Measurements from ENCODE around the gene GRAP2. TPM values are rescaled to one million over a fixed set of nuclear protein-coding genes. Genes with fewer than 3 reads are reported as not detected.

GRAP2 gene
- total and polyA plus RNA-seq, 9 of the 15 experiments (the other 6 are each of a cell fraction or from before 2014, with no cell fraction given), result 4.8 to 88.7 (median 60.4) TPM

- H2AFZ ChIP-seq (ENCODE audit: low read depth, low read length), result peak overlapping the region; percentile 4; the same call in 1 of the 2 replicates
- no peaks in the 10 kb centered on the region for H3K36me3 ChIP-seq (ENCODE audit: control insufficient read depth, insufficient read depth, low read length)
- DNase-seq (ENCODE audit: extremely low read depth in 1 of 4, low spot score in 3 of 4), result no peak
- peaks cover 2 to 9% of the 10 kb centered on the region in 2 experiments; a peak in 4 of 5 replicates for H3K4me1 ChIP-seq (replicated peaks in 1 of 2; ENCODE audit: control insufficient read depth in 2 of 2, insufficient read depth in 2 of 2, low read length in 2 of 2)
- H4K20me1 ChIP-seq (replicated peaks; ENCODE audit: control insufficient read depth, insufficient read depth, low read length), result no peaks in the 10 kb centered on the region
- H3K27me3 ChIP-seq (ENCODE audit: control insufficient read depth in 2 of 2, insufficient read depth in 2 of 2, low read length in 2 of 2), result no peaks in the 10 kb centered on the region
- TF ChIP-seq DEAF1 (CRISPR knock-in tag; IDR thresholded peaks at IDR 0.05), result no peak
- TF ChIP-seq ZBTB26 (CRISPR knock-in tag; IDR thresholded peaks at IDR 0.05), result no peak
- no peak for TF ChIP-seq KAT8 (IDR thresholded peaks at IDR 0.05; ENCODE audit: low read depth)
- TF ChIP-seq POLR2G (IDR thresholded peaks at IDR 0.05; ENCODE audit: low read depth, low read length), result no peak
- TF ChIP-seq HOXB6 (CRISPR knock-in tag; IDR thresholded peaks at IDR 0.05; ENCODE audit: borderline replicate concordance), result no peak
- TF ChIP-seq RFX1 (IDR thresholded peaks at IDR 0.05), result no peak
- no peak for TF ChIP-seq ZC3H8 (IDR thresholded peaks at IDR 0.05)
- no peak for TF ChIP-seq ZBTB43 (CRISPR knock-in tag; IDR thresholded peaks at IDR 0.05)
- TF ChIP-seq ZEB2 (IDR thresholded peaks at IDR 0.05), result no peak
- TF ChIP-seq ZNF253 (CRISPR knock-in tag; conservative IDR thresholded peaks at IDR 0.05), result no peak
- TF ChIP-seq CREBBP (IDR thresholded peaks at IDR 0.05; ENCODE audit: low read depth, low read length), result no peak
- TF ChIP-seq DIDO1 (tag; IDR thresholded peaks at IDR 0.05; ENCODE audit: low read depth), result no peak
- WGBS (ENCODE audit: insufficient coverage, low coverage, missing lambda C conversion rate), result 36% methylated on average over 2 of the region's 2 CpGs
- no peak overlapping the region for H3K4me2 ChIP-seq (ENCODE audit: insufficient read depth, low read length)
- no peak for FAIRE-seq
- H3K27ac ChIP-seq (ENCODE audit: extremely low read depth, low read depth, low read length), result no peak overlapping the region
- intact Hi-C loops (cut with micrococcal nuclease), result loop anchor here (10.0 kb wide), 1 partner anchor 72 kb away; no protein-coding TSS in a partner anchor
- ATAC-seq, result no peak
- H3K4me3 ChIP-seq, result no peak overlapping the region
- ChIA-PET CTCF (ENCODE audit: low intra/inter-chr PET ratio) (no interaction called here), POLR2A (interaction anchor here (2.7 kb wide), 1 partner anchor 11 kb away, joined by 7 read pairs; no protein-coding TSS in a partner anchor)
- no peaks in the 10 kb centered on the region for H3K79me2 ChIP-seq (ENCODE audit: control insufficient read depth, insufficient read depth, low read length)
- no peak overlapping the region for H3K9ac ChIP-seq (ENCODE audit: insufficient read depth in 1 of 2, low read depth in 2 of 2, low read length in 2 of 2)
- in situ Hi-C loops (cut with MboI), result no loop called here
- H3K9me1 ChIP-seq (ENCODE audit: control insufficient read depth, insufficient read depth, low read length), result no peaks in the 10 kb centered on the region
- no TSS peak for BruUV-seq (replicated peaks)
- H3K9me3 ChIP-seq (replicated peaks; ENCODE audit: control insufficient read depth, insufficient read depth, low read depth, low read length), result no peaks in the 10 kb centered on the region
Measured at GRCh38 chr22:39852799-39853198, 48.1 kb upstream of the GRAP2 start.

Measured in K562 (cell line).